ENCODE measurements around the gene ADRB1.

ADRB1 gene

GRCh38 chr10:114043532-114044246 lies at the start of gene ADRB1:
Gene ADRB1 (plus strand): TSS chr10:114043866. CDS start chr10:114044133, 267 bp downstream.
- DNase-seq (ENCODE audit: low read depth in 2 of 2) = peak in 1 of 2 donors; percentile 27

- DNase-seq (ENCODE audit: low read depth in 2 of 2) = no peak
Measured at GRCh38 chr10:113995201-113995600, 48.5 kb upstream of the ADRB1 start.

- DNase-seq (ENCODE audit: low read depth in 2 of 2) = no peak
Measured at GRCh38 chr10:113997428-113997827, 46.2 kb upstream of the ADRB1 start.

- DNase-seq (ENCODE audit: low read depth in 2 of 2) = no peak
Measured at GRCh38 chr10:113999531-113999930, 44.1 kb upstream of the ADRB1 start.

GRCh38 chr10:114000457-114001010 lies 43.1 kb upstream of the ADRB1 start:
- no peak for DNase-seq (ENCODE audit: low read depth in 2 of 2)

- no peak for DNase-seq (ENCODE audit: low read depth in 2 of 2)
Measured at GRCh38 chr10:114002422-114002821, 41.2 kb upstream of the ADRB1 start.

GRCh38 chr10:114003161-114003941 lies 40.3 kb upstream of the ADRB1 start:
- no peak for DNase-seq (ENCODE audit: low read depth in 2 of 2)

- no peak for DNase-seq (ENCODE audit: low read depth in 2 of 2)
Measured at GRCh38 chr10:114009281-114009996, 34.2 kb upstream of the ADRB1 start.

- DNase-seq (ENCODE audit: low read depth in 2 of 2) = no peak
Measured at GRCh38 chr10:114010316-114010715, 33.4 kb upstream of the ADRB1 start.

- DNase-seq (ENCODE audit: low read depth in 2 of 2) = no peak
Measured at GRCh38 chr10:114012650-114013049, 31.0 kb upstream of the ADRB1 start.

GRCh38 chr10:114015708-114016107 lies 28.0 kb upstream of the ADRB1 start:
- no peak for DNase-seq (ENCODE audit: low read depth in 2 of 2)

- DNase-seq (ENCODE audit: low read depth in 2 of 2) = no peak
Measured at GRCh38 chr10:114017271-114017670, 26.4 kb upstream of the ADRB1 start.

- no peak for DNase-seq (ENCODE audit: low read depth in 2 of 2)
Measured at GRCh38 chr10:114017873-114018272, 25.8 kb upstream of the ADRB1 start.

GRCh38 chr10:114019226-114019625 lies 24.4 kb upstream of the ADRB1 start:
- DNase-seq (ENCODE audit: low read depth in 2 of 2) = no peak

- DNase-seq (ENCODE audit: low read depth in 2 of 2) = no peak
Measured at GRCh38 chr10:114021154-114021553, 22.5 kb upstream of the ADRB1 start.

GRCh38 chr10:114021717-114022680 lies 21.7 kb upstream of the ADRB1 start:
- no peak for DNase-seq (ENCODE audit: low read depth in 2 of 2)

GRCh38 chr10:114022766-114023597 lies 20.7 kb upstream of the ADRB1 start:
- no peak for DNase-seq (ENCODE audit: low read depth in 2 of 2)

- DNase-seq (ENCODE audit: low read depth in 2 of 2) = no peak
Measured at GRCh38 chr10:114024876-114025610, 18.6 kb upstream of the ADRB1 start.

- DNase-seq (ENCODE audit: low read depth in 2 of 2) = no peak
Measured at GRCh38 chr10:114025611-114026130, 18.0 kb upstream of the ADRB1 start.

Data from stimulated activated CD8-positive, alpha-beta memory T cell treated with anti-CD3 and anti-CD28 coated beads, Interleukin-7, amount 100 ng/mL, for 4 hours (primary cell).